K562 (cell line): ENCODE data around the gene LIAS.

Experiments
- CBX3 ChIP-seq, 2 experiments: IDR thresholded peaks; 1 replicate in 1 of 2; 2 replicates in 1 of 2; pipeline ENCODE4 v1.6.1; 2012; ENCODE audit warnings: inconsistent platforms in 2 of 2, low read length in 2 of 2, borderline replicate concordance in 1 of 2, control low read depth in 1 of 2
- CREM ChIP-seq: IDR thresholded peaks from 2 replicates; pipeline ENCODE4 v1.6.1; 2014; ENCODE audit warnings: antibody characterized with exemption, low read depth
- E2F5 ChIP-seq: sonication (generic); formaldehyde crosslinking; IDR thresholded peaks from 2 replicates; pipeline ENCODE4 v1.8.0; 2022; ENCODE audit warnings: mild to moderate bottlenecking, missing genetic modification reagents
- E4F1 ChIP-seq: fragments of 250-450 bp; sonication (Bioruptor Pico); IDR thresholded peaks from 2 replicates; pipeline ENCODE4 v1.5.0; 2021; ENCODE audit warnings: mild to moderate bottlenecking, borderline replicate concordance
- RBM34 ChIP-seq: fragments of 200-400 bp; formaldehyde crosslinking; IDR thresholded peaks from 2 replicates; pipeline ENCODE4 v1.6.1; 2018; ENCODE audit warnings: low read length, borderline replicate concordance; ENCODE audit not compliant: insufficient read depth
- TAF1 ChIP-seq: IDR thresholded peaks from 2 replicates; pipeline ENCODE4 v1.6.1; 2011; ENCODE audit warnings: mild to moderate bottlenecking, low read length, moderate library complexity; ENCODE audit not compliant: insufficient read depth, control insufficient read depth, severe bottlenecking; ENCODE audit errors: extremely low read depth
- TRIM28 ChIP-seq: fragments of 450-650 bp; IDR thresholded peaks from 2 replicates; pipeline ENCODE4 v1.6.1; 2017
- ZNF146 ChIP-seq: IDR thresholded peaks from one replicate; pipeline ENCODE4 v1.6.1; 2018; ENCODE audit warnings: missing compliant biosample characterization; ENCODE audit not compliant: unreplicated experiment
- ZNF23 ChIP-seq: fragments of 250-450 bp; sonication (Bioruptor Pico); IDR thresholded peaks from 2 replicates; pipeline ENCODE4 v1.4.0; 2020; ENCODE audit warnings: mild to moderate bottlenecking
- TF ChIP-seq, protein P1 (sequence below): fragments of 250-450 bp; sonication (Bioruptor Pico); IDR thresholded peaks from 2 replicates; pipeline ENCODE4 v1.4.0; 2020; ENCODE audit warnings: mild to moderate bottlenecking, moderate library complexity
- TF ChIP-seq, protein P2 (sequence below), 3 experiments: IDR thresholded peaks in 2 of 3; conservative IDR thresholded peaks in 1 of 3; 2 replicates each; pipeline ENCODE4 v1.5.1; 2011 to 2012; ENCODE audit warnings: low read length in 3 of 3, mild to moderate bottlenecking in 3 of 3, control low read depth in 2 of 3, improper control_type of control experiment in 1 of 3, inconsistent platforms in 1 of 3, low read depth in 1 of 3, mixed read lengths in 1 of 3, moderate library complexity in 1 of 3; ENCODE audit not compliant: insufficient read depth in 2 of 3

DNA sequence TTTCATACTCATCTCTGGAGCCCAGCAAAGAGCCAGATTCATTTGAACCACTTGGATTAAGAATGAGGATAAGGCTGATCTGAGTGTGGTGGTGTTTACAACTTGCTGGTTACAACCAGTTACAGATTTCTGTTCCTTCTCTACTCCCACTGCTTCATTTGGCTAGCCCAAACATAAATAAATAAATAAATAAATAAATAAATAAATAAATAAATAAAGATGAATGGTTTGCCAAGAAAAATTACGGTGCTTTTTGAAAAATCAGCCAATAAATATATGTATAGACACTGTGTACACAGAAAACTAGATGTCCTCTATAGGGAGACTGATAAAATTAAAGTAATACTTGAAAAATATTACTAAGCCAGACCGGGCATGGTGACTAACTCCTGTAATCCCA lies 17.3 kb upstream of the LIAS start:
- TF ChIP-seq, protein P1, sequence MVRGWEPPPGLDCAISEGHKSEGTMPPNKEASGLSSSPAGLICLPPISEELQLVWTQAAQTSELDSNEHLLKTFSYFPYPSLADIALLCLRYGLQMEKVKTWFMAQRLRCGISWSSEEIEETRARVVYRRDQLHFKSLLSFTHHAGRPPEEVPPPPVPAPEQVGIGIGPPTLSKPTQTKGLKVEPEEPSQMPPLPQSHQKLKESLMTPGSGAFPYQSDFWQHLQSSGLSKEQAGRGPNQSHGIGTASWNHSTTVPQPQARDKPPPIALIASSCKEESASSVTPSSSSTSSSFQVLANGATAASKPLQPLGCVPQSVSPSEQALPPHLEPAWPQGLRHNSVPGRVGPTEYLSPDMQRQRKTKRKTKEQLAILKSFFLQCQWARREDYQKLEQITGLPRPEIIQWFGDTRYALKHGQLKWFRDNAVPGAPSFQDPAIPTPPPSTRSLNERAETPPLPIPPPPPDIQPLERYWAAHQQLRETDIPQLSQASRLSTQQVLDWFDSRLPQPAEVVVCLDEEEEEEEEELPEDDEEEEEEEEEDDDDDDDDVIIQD (CRISPR knock-in tag): no peak
- TF ChIP-seq RBM34: no peak
- TF ChIP-seq E4F1 (CRISPR knock-in tag): no peak
- TF ChIP-seq CREM: no peak
- TF ChIP-seq, protein P2, sequence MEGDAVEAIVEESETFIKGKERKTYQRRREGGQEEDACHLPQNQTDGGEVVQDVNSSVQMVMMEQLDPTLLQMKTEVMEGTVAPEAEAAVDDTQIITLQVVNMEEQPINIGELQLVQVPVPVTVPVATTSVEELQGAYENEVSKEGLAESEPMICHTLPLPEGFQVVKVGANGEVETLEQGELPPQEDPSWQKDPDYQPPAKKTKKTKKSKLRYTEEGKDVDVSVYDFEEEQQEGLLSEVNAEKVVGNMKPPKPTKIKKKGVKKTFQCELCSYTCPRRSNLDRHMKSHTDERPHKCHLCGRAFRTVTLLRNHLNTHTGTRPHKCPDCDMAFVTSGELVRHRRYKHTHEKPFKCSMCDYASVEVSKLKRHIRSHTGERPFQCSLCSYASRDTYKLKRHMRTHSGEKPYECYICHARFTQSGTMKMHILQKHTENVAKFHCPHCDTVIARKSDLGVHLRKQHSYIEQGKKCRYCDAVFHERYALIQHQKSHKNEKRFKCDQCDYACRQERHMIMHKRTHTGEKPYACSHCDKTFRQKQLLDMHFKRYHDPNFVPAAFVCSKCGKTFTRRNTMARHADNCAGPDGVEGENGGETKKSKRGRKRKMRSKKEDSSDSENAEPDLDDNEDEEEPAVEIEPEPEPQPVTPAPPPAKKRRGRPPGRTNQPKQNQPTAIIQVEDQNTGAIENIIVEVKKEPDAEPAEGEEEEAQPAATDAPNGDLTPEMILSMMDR (IDR thresholded peaks at IDR 0.05 in 2 of 3, conservative IDR thresholded peaks at IDR 0.05 in 1 of 3; ENCODE audit: insufficient read depth in 2 of 3, low read depth in 1 of 3, low read length in 3 of 3): no peak
- no peak for TF ChIP-seq ZNF23 (CRISPR knock-in tag)
- no peak for TF ChIP-seq CBX3 (IDR thresholded peaks at IDR 0.05; ENCODE audit: borderline replicate concordance in 1 of 2, low read length in 2 of 2)
- no peak for TF ChIP-seq TAF1
- no peak for TF ChIP-seq E2F5 (CRISPR knock-in tag)
- TF ChIP-seq ZNF146 (CRISPR knock-in tag): no peak
- TF ChIP-seq TRIM28: no peak
